Fibroblast of peridontal ligament (primary cell): ENCODE results near the gene EVL.
"Not testable (repeated sequence)": the region's sequence is repeated elsewhere in the genome, so short reads cannot be mapped to it uniquely, and the experiment has no call there.

ENCODE experiments used
- DNase-seq: peaks from one replicate; pipeline ENCODE4 v3.0.0-alpha.2; 2010; ENCODE audit errors: extremely low read depth

EVL gene

DNA sequence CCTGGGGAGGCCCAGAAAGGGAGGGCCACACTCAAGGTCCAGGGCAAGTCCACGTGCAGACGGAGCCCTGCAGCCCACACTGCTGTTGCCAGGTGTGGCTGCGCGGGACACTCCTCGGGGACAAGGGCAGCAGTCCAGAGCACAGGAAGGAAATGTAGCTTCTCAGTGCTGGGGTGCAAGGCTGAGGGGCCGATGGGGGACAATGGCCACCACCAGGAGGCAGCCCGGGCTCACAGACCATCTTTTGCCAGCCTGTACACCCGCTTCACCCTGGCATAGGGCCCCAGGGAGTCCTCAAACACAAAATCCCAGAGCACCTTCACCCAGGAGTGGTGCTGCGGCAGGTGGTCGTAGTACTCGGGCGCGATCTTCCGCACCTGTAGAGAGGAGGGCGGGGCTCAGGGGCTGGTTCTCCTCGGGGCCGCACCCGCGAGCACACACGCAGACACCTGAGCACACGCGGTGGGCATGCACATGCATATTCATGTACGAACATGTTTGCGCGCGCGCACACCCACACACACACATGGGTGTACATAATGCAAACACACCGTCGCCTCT is 81.4 kb downstream of the EVL start:
- DNase-seq: no peak

DNA sequence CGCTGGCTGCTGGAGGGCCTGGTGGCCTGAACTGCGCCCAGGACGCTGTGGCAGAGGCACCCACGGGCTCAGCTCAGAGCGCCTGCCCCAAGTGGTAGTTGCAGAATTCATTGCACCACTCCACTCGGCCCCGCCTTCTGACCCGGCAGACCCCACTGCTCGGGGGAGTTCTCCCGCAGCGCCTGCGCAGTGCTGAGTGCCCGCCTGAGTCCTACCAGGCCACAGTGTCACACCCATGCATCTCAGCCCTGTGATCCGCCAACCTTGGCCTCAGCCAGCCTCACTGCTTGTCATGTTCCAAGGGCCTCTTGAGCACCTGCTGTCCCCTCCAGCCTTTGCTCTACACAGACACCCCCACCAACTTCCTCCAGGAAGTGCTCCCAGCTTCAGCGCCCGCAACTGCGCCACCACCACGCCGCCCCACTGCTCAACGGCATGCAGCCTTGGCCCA is 82.0 kb downstream of the EVL start:
- no peak for DNase-seq

DNA sequence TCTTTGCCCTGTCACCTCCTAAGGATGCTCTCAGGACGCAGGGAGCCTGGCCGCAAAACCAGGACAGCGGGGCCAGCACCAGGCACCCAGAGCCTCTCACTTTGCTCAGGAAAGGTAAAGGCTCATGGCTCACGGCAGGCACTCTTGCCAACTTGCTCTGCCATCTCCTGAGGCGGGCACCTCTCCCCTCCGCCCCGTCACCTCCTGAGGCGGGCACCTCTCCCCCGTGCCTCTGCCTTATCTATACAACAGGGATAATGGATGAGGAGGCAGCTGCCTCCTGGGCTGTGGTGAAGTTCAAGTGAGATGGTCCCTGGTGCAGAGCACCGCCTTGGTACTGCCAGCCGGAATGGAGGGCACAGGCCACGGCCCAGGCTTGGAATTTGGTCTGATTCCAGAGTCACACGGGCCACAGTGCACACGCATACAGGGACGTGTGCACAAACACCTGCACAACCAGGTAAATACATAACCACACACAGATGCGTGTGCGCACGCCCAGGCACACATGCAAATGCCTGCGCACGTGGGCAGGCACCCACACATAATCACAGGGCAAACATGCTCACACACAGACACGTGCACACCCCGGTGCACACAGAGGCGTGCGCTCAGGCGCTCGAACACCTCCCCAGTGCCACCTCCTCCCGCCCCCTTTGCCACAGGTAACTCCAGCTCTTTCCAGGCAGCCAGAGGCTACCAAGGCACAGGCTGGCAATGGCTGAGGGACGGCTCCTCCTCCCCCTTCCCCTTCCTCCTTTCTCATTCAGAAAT is 82.7 kb downstream of the EVL start:
- no peak for DNase-seq

DNA sequence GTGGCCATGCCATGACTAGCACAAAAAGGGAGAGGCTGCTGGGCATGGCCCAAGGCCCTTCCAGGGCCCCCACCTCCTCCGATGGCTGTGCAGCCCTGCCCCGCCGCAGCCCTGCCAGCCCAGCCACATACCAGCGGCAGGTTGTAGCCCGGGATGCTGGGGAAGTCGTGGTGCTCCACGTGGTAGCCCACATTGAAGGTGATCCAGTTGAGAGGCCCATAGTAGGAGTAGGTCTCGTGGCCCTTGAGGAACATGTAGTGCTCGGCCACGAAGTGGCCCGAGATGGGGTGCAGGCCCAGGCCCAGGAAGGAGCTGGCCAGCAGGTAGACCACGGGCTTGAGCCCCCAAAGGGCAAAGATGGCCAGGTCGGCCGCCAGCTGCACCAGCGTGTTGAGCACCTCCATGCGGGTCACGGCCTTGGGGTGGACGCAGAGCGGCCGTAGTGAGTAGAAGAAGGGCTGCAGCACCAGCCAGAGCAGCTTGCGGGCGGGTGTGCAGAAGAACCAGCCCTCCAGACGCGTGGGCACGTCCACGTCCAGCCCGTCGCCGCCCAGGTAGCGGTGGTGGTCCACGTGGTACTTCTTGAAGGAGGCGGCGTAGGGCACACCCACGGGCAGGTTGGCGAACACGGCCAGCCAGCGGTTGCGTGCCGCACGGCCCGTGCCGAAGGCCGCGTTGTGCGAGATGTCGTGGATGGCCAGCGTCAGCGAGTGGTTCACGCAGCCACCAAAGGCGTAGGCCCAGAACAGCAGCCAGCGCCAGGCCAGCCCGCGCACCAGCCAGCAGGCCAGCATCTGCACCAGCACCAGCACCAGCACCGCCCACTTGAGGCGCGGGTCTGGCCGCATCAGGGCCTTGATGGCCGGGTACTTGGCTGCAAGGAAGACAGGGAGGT is 83.9 kb downstream of the EVL start:
- no peak for DNase-seq

DNA sequence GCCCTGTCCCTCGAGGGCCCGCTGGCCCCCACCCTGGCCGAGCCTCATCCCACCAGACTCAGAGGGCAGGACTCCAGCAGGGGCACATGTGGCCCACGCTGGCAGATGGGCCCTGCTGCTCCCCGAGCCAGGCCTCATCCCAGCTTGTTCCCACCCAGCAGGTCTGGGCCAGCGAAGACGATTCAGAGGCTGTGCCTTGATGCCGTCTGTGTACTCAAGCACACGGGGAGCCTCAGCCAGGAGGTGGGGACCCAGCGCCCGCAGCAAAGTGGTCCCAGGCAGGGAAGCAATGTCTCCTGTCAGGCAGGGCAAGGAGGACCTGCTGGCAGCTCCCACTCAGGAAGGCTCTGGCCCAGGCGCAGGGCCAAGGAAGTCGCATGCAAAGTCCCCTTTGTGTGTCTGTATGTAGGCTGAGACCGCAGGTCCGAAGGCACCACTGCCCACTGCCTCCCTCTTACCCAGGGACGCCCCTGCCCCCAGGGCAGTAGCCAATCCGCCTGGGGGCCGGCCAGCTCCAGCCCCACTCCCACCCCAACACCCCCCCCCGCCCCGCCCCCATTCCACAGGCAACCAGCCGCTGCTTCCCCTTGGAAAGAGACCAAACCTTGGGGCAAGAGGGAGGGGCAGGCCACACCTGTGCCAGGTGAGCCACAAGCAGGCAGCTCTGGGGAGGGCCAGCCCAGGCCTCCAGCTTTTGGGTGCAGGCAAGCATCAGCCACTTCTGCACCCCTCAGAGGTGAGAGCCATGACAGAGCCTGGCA is 84.8 kb downstream of the EVL start:
- no peak for DNase-seq

DNA sequence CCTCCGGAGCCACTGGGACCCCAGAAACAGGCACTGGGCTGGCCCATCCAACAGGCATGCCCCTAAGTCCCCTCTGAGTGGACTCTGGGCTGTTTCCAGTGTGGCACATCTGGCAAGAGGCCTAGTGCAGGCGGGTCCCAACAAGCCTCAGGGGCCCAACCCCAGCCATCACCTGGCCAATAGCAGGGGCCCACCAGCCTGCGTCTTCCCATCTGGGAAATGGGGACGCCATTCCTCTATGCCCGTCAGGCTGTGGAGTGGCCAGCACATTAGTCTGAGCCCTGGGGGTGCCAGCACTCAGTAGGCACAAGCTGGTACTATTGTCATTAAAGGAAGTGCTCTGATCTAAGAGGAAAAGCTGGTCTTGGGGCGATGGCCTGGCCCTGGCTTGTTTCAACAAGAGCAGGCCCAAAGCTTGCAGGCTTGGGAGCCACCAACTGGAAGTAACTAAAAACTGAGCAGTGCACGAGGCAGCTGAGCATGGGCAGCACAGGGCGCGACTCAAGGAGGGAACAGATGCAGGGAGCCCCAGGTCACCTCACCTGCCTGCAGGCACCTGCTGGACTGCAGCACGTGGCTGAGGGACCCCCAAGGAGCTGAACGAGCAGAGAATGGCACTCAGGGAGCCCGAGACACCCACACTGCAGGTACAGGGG is 85.8 kb downstream of the EVL start:
- no peak for DNase-seq

DNA sequence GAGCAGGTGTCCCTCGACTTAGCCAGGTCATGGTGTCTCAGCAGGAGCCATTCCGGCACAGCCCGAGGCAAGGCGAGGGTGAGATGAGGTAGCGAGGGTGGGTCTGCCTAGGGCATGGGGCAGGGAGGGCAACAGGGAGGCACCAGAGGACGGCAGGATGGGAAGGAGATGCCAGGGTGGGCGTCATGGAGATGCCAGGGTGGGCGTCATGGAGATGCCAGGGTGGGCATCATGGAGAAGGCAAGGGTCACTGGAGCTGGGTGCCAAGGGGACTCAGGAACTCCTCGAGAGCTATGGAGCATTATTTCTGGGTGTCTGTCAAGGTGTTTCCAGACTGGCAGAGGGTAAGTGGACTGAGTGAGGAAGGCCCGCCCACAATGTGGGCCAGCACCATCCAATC is 86.9 kb downstream of the EVL start:
- DNase-seq: no peak

DNA sequence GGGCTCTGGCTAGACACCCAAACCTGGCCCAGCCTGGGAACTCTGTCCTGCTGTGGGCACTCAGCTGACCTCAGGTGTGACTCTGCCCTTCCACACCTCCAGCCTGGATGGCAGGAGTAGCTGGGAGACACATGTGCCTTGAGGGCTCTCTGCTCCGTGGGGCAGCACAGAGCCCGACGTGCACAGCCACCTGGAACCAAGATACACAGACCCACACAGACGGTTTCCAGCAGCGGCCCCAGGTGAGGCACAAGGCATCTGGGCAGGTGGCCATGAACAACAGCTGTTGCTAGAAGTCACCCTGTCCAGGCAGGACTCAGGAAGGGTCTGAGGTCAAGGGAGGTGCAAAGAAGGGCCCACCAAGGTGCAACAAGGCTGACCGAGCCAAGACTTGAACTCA is 88.3 kb downstream of the EVL start:
- no peak for DNase-seq

DNA sequence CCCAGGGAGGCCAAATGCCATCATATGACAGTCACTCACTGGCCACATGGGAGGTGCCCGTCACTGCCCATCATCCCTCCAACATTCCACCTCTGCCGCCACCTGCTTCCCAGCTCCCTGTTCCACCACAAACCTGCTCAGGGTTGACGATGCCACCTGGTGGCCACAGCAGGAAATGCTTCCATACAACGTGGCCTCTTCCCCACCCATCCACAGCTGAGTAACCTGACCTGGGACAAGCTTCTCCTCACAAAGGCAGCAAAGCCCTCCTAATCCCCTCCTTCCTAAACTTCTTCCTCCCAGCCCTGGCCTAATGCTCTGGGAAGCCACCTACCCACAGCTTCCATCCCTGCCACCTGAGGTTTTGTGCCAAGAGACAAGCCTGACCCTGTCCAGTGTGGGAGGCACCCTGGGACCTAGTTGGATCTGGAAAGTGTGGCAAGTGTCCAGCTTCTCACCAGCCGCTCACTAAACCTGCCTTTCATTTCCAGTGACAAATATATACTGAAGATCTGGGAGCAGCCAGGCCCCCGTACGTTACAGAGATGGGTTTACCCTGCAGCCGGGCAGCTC is 89.9 kb downstream of the EVL start:
- DNase-seq: peak; percentile 28

DNA sequence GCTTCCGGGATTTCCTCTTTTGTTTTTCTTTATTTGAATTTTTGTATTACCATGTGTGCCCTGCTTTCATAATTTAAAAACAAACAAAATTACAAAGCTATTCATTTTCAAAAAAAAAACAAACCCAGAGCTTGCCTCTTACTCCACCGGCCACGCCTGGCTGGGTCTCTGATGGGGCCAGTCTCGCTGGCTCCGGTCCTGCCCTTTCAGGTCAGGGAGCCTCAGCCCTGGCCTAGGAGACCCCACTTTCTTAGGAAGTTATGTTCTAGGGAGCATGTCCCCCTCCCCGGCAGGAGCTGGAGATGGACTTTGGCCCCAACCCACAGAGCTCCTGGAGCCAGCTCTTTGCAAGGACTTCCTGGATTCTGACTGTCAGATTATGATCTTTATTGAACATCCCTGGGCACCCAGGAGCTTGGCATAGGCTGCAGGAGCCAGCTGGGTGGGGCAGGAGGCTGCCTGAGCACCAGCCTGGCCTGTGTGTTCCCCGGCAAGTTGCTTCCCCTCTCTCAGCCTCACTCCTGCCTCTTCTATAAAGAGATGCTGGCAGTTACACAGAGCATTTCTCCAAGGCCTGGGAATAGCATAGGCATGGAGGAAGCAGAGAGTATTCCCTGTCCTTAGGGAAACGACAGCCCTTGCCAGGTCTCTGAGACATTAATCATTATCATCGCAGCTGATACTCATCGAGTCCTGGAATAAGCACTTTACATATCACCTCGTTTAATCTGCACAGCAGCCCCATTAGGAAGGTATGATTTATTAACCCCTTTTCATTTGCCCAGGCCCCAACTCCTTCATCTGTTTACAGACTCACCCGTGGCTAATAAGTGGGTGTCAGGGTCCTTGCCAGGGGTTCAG is 90.8 kb downstream of the EVL start:
- peak; percentile 18 for DNase-seq

DNA sequence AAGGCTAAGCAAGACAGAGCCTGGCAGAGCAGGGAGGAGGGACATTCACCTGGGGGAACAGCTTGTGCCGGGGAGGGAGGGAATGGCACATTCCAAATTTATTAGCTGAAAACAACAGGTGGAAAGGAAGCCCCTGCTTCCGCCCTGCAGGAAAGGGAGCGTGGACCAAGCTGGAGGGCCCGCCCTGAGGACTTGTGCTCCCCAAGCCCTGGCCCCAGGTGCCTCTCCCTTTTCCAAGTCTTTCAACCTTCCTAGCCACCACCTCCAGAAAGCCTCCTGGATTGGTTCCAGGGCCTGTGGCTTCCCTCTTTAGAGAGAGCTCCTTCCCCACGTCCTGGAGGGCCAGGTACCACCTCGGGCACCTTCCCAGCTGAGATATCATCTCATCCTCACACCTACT is 91.6 kb downstream of the EVL start:
- DNase-seq: no peak

DNA sequence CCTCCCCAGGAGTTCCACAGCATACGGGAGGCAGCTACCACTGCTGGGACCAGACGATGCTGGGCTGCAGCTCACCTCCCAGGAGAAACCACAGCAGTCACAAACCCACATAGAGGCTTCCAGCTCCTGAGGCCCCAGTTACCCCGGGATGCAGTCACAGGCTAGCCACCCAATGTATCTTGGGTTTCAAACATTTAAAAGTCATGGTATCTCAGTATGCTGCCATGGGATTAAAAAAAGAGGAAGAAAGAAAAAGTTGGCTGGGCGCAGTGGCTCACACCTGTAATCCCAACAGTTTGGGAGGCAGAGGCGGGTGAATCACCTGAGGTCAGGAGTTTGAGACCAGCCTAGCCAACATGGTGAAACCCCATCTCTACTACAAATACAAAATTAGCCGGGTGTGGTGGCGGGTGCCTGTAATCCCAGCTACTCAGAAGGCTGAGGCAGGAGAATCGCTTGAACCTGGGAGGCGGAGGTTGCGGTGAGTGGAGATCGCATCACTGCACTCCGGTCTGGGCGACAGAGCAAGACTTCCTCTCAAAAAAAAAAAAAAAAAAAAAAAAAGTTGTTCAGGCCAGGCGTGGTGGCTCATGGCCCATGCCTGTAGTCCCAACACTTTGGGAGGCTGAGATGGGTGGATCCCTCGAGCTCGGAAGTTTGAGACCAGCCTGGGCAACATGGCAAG is 92.5 kb downstream of the EVL start:
- not testable (repeated sequence) for DNase-seq

DNA sequence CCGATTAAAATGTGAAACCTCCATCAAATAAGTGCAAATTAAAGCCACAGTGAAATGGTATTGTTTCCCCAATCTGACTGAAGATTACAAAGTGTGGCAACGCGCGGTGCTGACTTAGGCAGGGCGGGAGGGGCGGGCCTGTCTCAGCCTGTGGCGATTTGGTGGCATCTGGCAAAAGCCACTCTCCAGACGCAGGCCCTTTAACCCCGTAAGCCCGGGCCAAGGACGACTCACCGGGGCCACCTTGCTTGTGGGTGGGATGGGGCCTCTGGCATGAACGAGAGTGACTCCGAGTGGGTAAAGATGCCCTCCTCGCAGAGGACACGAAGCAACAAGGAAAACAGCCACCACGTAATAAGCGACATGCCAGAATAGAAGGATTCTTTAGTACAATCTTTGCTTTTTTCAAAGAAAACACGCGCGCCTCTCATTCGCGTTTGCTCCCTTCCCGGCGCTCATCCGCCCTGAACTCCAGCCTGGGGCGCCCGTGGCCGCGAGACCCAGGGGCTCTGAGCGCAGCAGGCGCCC is 93.4 kb downstream of the EVL start:
- no peak for DNase-seq

DNA sequence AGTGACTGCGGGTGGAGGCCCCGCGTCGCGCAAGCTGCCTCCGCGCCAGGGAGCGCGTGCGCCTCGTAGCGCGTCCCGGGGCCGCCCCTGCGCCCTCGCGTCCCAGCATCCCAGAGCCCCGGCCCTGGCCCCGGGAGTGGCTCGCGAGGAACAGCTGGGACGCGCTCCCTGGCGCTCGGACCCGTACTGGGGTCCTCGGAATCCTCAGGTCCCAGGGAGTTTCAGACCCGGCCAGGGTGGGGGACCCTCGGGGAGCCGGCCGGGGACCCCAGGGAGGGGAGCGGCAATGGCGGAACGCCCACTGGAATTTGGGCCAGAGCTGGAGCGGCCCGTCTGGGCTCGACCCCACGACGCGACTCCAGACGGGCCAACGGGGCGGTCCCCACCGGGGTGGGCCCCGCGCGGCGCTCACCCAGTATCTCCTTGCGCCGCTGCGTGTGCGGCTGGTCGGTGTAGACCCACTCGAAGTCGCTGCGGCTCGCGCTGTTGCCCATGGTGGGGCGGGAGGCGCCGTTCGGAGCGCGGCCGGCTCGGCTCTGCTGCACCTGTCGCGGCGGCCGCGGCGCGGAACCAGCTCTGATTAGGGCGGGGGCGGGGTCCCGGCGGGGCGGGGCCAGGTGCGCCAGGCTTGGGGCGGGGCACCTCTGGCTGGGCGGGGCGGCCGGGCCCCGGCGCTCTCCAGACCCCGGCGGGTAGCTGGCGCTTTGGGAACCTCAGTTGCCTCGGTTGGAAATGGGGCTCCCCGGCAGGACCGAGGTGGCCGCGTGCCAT is 94.1 kb downstream of the EVL start, which contains the start of gene DEGS2:
Gene DEGS2, minus strand, starts transcription at position 552 of the 771 bp plus-strand sequence. Its CDS starts 58 bp downstream, at position 494.
- no peak for DNase-seq

DNA sequence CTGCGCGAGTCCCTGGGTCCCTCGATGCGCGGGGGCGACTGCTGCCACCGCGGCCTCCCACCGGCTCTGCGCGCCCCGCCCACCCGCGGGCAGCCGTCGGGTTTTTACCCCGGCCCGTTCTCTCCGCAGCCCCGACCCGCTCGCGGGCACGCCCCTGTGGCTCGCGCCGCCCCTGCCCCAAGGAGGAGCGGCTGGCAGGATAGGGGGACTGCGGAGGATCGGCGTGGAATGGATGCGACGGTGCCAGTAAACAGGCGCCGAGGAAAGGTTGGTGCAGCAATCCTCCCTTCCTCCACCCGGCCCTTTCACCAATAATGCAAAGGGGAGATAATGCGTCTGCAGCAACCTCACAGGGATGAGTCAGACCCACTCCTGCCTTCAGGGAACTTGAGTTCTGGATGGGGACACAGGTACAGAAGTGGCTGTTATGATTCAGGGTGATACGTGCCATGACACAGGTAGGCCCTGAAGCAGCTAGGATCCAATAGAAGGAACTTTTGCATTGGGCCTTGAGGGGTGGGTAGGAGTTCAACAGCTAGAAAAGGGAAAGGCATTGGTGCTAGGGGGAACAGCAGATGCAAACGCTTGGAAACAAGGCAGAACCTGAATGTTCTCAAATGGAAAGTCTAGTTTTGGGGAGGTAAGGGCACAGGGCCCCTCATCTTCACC is 94.8 kb downstream of the EVL start:
- no peak for DNase-seq

DNA sequence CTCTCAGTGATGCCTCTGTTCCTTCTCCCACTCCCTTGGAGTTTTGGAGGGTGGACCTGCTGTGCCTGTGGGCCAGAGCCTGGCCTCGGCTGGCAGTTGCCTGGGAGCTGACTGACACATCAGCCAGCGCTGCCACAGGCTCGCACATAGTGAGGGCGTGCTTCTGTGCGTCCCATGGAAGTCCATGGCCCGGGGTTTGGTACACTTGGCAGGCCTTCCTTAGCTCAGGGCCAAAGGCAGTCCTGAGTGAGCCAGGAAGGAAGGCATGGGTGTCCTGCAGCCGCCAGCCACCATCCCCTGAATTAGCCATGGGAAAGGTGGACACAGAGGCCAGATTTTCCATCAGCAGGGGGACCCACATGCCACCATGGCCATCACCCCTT is 95.3 kb downstream of the EVL start:
- DNase-seq: no peak

DNA sequence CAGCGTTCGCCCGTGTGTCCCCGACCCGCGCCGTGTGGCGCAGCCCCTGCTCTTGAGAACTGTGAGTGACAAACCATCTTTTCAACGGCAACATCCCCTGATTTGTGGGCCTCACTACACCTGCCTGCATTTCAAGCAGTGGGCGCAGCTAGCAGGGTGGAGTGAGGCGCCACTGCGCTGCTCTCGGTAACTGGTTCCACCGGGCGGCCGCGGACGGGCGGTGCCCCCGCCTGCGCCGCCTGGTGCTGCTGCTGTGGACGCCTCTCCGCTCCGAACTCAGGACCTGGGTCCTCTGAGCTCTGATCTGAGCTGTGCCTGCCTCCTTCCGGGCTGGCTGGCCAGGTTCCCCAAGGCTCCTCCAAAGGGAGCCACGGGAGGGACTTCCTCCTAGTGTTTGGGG is 100.2 kb downstream of the EVL start:
- no peak for DNase-seq
